HG02885 (cell line): ENCODE results near the gene SYMPK.

ENCODE experiments used
- ATAC-seq: cut with Tn5 transposase; IDR thresholded peaks from one replicate; pipeline ENCODE4 v1.9.1; 2021; ENCODE audit warnings: mild to moderate bottlenecking; ENCODE audit not compliant: unreplicated experiment, poor library complexity

SYMPK gene

GRCh38 chr19:45828523-45828922, 34.4 kb downstream of the SYMPK start:
- ATAC-seq: no peak

GRCh38 chr19:45827459-45828093, 35.4 kb downstream of the SYMPK start:
- ATAC-seq: no peak

GRCh38 chr19:45826934-45827333, 36.0 kb downstream of the SYMPK start:
- ATAC-seq: no peak

GRCh38 chr19:45825917-45826893, 36.7 kb downstream of the SYMPK start:
- no peak for ATAC-seq

- no peak for ATAC-seq
Observed at GRCh38 chr19:45825263-45825605, 37.7 kb downstream of the SYMPK start.

- ATAC-seq: no peak
Observed at GRCh38 chr19:45824531-45825262, 38.2 kb downstream of the SYMPK start.

- no peak for ATAC-seq
Observed at GRCh38 chr19:45824041-45824471, 38.9 kb downstream of the SYMPK start.

- no peak for ATAC-seq
Observed at GRCh38 chr19:45823182-45823581, 39.8 kb downstream of the SYMPK start.

- ATAC-seq: no peak
Observed at GRCh38 chr19:45822716-45823115, 40.2 kb downstream of the SYMPK start.

- ATAC-seq: no peak
Observed at GRCh38 chr19:45821570-45821969, 41.4 kb downstream of the SYMPK start.

- no peak for ATAC-seq
Observed at GRCh38 chr19:45821103-45821521, 41.8 kb downstream of the SYMPK start.

GRCh38 chr19:45820413-45821102, 42.4 kb downstream of the SYMPK start:
- no peak for ATAC-seq

GRCh38 chr19:45819769-45820168, 43.2 kb downstream of the SYMPK start:
- no peak for ATAC-seq

GRCh38 chr19:45817725-45818301, 45.1 kb downstream of the SYMPK start:
- ATAC-seq: no peak

- ATAC-seq: peak; percentile 88
Observed at GRCh38 chr19:45817010-45817724, 45.8 kb downstream of the SYMPK start.

GRCh38 chr19:45816236-45817009, 46.5 kb downstream of the SYMPK start:
- ATAC-seq: no peak

- no peak for ATAC-seq
Observed at GRCh38 chr19:45815481-45816216, 47.3 kb downstream of the SYMPK start.
